ENCODE measurements around the gene KCNF1. TPM values are rescaled to one million over a fixed set of nuclear protein-coding genes. Genes with fewer than 3 reads are reported as not detected.

Gene KCNF1
- total and polyA plus RNA-seq, 12 donors: 0.10 to 0.42 (median 0.24) TPM; not detected in 4

GRCh38 chr2:10924859-10925258 lies 13.1 kb downstream of the KCNF1 start:
- peaks cover 0 to 57% (median 21%) of the 10 kb centered on the region in 7 donors for H3K27me3 ChIP-seq
- intact Hi-C loops (cut with DNase I): loop anchor here in 1 of 10 donors (10.0 kb wide), 1 partner anchor 180 kb away; no protein-coding TSS in a partner anchor
- DNase-seq: no peak

GRCh38 chr2:10926191-10926820 lies 14.6 kb downstream of the KCNF1 start:
- intact Hi-C loops (cut with DNase I): loop anchor here in 1 of 10 donors (10.0 kb wide), 1 partner anchor 178 kb away; no protein-coding TSS in a partner anchor
- Histone ChIP-seq H3K27me3 (peaks cover 0 to 63% (median 18%) of the 10 kb centered on the region in 7 donors), H3K36me3 (no peaks in the 10 kb centered on the region), H3K4me1 (no peaks in the 10 kb centered on the region), H3K9me3 (no peaks in the 10 kb centered on the region), H3K4me3 (no peak overlapping the region), H3K27ac (no peak overlapping the region)
- no peak for ATAC-seq
- TF ChIP-seq CTCF (IDR thresholded peaks at IDR 0.05): no peak
- 43 to 55% methylated on average over 15 of the region's 15 CpGs for WGBS, 2 donors
- DNase-seq: no peak

More at GRCh38 chr2:10924859-10925258, 13.1 kb downstream of the KCNF1 start:
- H3K4me3 ChIP-seq: no peak overlapping the region
- no peaks in the 10 kb centered on the region for H3K36me3 ChIP-seq
- H3K9me3 ChIP-seq: no peaks in the 10 kb centered on the region
- WGBS, 2 donors: 73% methylated on average over 5 of the region's 5 CpGs
- no peak overlapping the region for H3K27ac ChIP-seq
- H3K4me1 ChIP-seq: no peaks in the 10 kb centered on the region
- no peak for TF ChIP-seq CTCF (IDR thresholded peaks at IDR 0.05)
- ATAC-seq: no peak

GRCh38 chr2:10930721-10931516 lies 19.2 kb downstream of the KCNF1 start:
- Histone ChIP-seq H3K4me1 (peaks cover 0 to 11% (median 0%) of the 10 kb centered on the region in 9 donors), H3K4me3 (no peak overlapping the region), H3K36me3 (no peaks in the 10 kb centered on the region), H3K27ac (no peak overlapping the region), H3K9me3 (no peaks in the 10 kb centered on the region), H3K27me3 (peaks cover 0 to 52% (median 14%) of the 10 kb centered on the region in 7 donors)
- no peak for DNase-seq
- TF ChIP-seq CTCF (IDR thresholded peaks at IDR 0.05): no peak
- intact Hi-C loops (cut with DNase I): no loop called here
- ATAC-seq: no peak
- 93 to 94% methylated on average over 12 of the region's 12 CpGs for WGBS, 2 donors

- no peak for TF ChIP-seq CTCF (IDR thresholded peaks at IDR 0.05)
- intact Hi-C loops (cut with DNase I): no loop called here
- H3K27me3 ChIP-seq: peaks cover 0 to 45% (median 14%) of the 10 kb centered on the region in 7 donors
- H3K36me3 ChIP-seq: no peaks in the 10 kb centered on the region
- peaks cover 0 to 11% (median 0%) of the 10 kb centered on the region in 9 donors for H3K4me1 ChIP-seq
- 90 to 92% methylated on average over 14 of the region's 14 CpGs for WGBS, 2 donors
- no peaks in the 10 kb centered on the region for H3K9me3 ChIP-seq
- DNase-seq (no peak), ATAC-seq (peak in 2 of 8 donors; percentile 50 to 56)
- H3K27ac ChIP-seq: no peak overlapping the region
- H3K4me3 ChIP-seq: no peak overlapping the region
These were observed 20.0 kb downstream of the KCNF1 start for GRCh38 chr2:10931710-10932255.
